Activated B cell treated with CpG ODN at 0.5 μM for 24 hours (primary cell): ENCODE results near the gene TMEM214. TPM values are rescaled to one million over a fixed set of nuclear protein-coding genes. Genes with fewer than 3 reads are reported as not detected.

ENCODE experiments used
- ATAC-seq: fragments of 200-7000 bp; cut with Tn5 transposase; one replicate; pipeline ENCODE4 v1.10.0; 2021; ENCODE audit warnings: low read depth, mild to moderate bottlenecking, moderate library complexity
- CTCF ChIA-PET: fragments of 350-600 bp; sonication (Branson Sonifier 250); formaldehyde crosslinking; loops from one replicate; lab custom pipeline; 2021; ENCODE audit warnings: antibody characterized with exemption; lab: Charles Lee
- POLR2A ChIA-PET: fragments of 350-600 bp; sonication (Branson Sonifier 250); formaldehyde crosslinking; loops from one replicate; lab custom pipeline; 2021; ENCODE audit warnings: antibody characterized with exemption; lab: Charles Lee
- DNase-seq: peaks from one replicate; pipeline ENCODE4 v3.0.0; 2022
- H3K27ac Mint-ChIP-seq: one replicate; pipeline ENCODE4 v1.8.0; 2020; ENCODE audit warnings: mixed read lengths
- H3K27me3 Mint-ChIP-seq: one replicate; pipeline ENCODE4 v1.8.0; 2021; ENCODE audit warnings: mixed read lengths
- H3K36me3 Mint-ChIP-seq: one replicate; pipeline ENCODE4 v1.8.0; 2021; ENCODE audit warnings: low read depth, mixed read lengths
- H3K4me1 Mint-ChIP-seq: one replicate; pipeline ENCODE4 v1.8.0; 2021; ENCODE audit warnings: mixed read lengths
- H3K4me3 Mint-ChIP-seq: one replicate; pipeline ENCODE4 v1.8.0; 2020; ENCODE audit warnings: mild to moderate bottlenecking, mixed read lengths
- H3K9me3 Mint-ChIP-seq: one replicate; pipeline ENCODE4 v1.8.0; 2020; ENCODE audit warnings: mixed read lengths
- CTCF ChIP-seq: fragments of 200-600 bp; IDR thresholded peaks from one replicate; pipeline ENCODE4 v1.8.0; 2022; ENCODE audit warnings: antibody characterized with exemption, mild to moderate bottlenecking
- intact Hi-C: fragments of 100-400 bp; cut with micrococcal nuclease; formaldehyde crosslinking; loops from one replicate; pipeline ENCODE4 v1.15.1; 2024
- total RNA-seq: library from RNA; stranded (reverse); gene quantifications from 2 replicates; pipeline ENCODE4 v1.2.3, GENCODE V29; 2022

The TMEM214 gene
- total RNA-seq, 1 donor from 2014 or later: 92.1 TPM

DNA sequence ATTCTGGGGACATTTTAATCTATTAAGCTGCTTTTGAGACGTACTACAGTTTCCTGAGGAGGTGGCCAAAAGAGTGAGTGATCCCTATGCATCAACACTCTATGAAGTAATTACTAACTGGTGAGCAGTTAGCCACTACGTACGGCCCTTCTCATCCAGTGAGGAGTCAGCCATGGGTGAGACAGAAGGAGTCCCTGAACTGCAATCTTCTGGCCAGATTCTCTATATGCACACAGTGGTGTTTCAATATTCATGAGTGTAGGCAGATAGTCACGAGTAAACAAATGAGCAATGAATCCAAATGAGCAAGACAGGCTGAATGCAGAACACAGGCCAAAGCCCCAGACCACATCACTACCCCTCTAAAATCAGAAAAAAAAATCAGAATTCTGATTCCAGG lies 29.8 kb upstream of the TMEM214 start:
- H3K36me3 Mint-ChIP-seq: no peaks in the 10 kb centered on the region
- H3K9me3 Mint-ChIP-seq: no peaks in the 10 kb centered on the region
- ChIA-PET CTCF (interaction anchor here (2.6 kb wide), 1 partner anchor 14 kb away, joined by 6 read pairs; no protein-coding TSS in a partner anchor), POLR2A (interaction anchor here (1.0 kb wide), 1 partner anchor 39 kb away, joined by 3 read pairs; no protein-coding TSS in a partner anchor)
- no peak for ATAC-seq
- no peak for DNase-seq
- H3K27ac Mint-ChIP-seq: no peak overlapping the region
- H3K4me1 Mint-ChIP-seq: no peaks in the 10 kb centered on the region
- no peak for TF ChIP-seq CTCF
- H3K4me3 Mint-ChIP-seq: no peak overlapping the region
- H3K27me3 Mint-ChIP-seq: peaks cover 29% of the 10 kb centered on the region
- intact Hi-C loops: no loop called here

DNA sequence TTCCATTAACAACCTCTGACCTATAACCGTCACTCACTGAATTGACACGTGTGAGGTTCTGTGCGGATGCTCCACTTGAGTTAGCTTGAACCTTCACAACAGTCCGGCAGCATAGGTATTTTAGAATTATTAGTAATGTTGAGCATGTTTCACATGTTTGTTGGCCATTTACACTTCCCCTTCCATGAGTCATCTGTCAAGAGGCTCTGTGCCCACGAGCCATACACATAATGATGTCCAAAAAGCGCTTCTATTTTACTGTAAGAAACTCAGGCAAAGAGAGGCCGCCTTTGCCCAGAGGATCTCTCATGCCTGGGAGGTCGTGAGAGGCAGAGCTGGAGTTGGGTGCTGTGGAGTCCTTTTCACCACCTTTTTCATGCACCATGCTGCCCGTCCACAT lies 28.9 kb upstream of the TMEM214 start:
- Mint-ChIP-seq H3K4me3 (no peak overlapping the region), H3K27me3 (peaks cover 29% of the 10 kb centered on the region), H3K4me1 (no peaks in the 10 kb centered on the region), H3K27ac (no peak overlapping the region), H3K9me3 (no peaks in the 10 kb centered on the region), H3K36me3 (no peaks in the 10 kb centered on the region)
- no peak for ATAC-seq
- ChIA-PET POLR2A (no interaction called here), CTCF (interaction anchor here (0.7 to 2.6 kb wide), 3 partner anchors 13 to 61 kb away, joined by 3 to 6 read pairs (median 4); no protein-coding TSS in a partner anchor)
- intact Hi-C loops: no loop called here
- no peak for DNase-seq
- no peak for TF ChIP-seq CTCF

DNA sequence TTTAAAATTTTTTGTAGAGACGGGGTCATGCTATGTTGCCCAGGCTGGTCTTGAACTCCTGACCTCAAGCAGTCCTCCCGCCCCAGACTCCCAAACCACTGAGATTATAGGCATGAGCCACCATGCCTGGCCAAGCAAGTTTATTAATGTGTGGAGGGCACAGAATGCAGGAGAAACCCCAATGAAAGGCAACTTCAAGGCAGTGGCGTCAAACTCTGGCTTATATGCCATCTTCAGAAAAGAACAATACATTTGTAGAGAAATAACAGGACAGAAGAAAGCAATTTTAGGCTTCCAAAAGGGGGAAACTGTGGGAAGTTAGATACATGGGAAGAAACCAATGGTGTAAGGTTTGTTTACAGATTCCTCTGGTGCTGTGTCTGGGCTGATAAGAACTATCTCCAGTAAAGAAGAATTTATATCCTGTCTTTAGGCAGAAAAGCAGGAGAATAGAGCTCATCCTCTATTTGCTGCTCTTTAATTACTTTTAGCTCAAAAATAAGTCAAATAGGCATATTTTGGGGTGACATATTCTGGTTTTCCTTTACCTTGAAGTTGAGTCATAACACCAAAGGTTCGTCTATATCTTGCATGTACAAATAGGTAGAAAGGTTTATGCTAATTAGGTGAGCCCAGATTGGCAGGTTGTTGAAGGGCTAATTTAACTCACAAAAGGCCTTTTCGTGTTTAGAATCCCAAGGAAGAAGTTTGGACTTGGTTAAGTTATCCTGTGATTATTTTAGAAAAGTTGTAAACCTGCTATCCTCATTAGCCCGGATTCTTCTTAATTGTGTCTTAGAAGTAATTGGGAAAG lies 26.0 kb upstream of the TMEM214 start:
- DNase-seq (no peak), ATAC-seq (no peak)
- H3K4me3 Mint-ChIP-seq: no peak overlapping the region
- ChIA-PET POLR2A (no interaction called here), CTCF (interaction anchor here (0.7 kb wide), 1 partner anchor 273 kb away, joined by 3 read pairs; no protein-coding TSS in a partner anchor)
- no peaks in the 10 kb centered on the region for H3K4me1 Mint-ChIP-seq
- H3K27ac Mint-ChIP-seq: no peak overlapping the region
- H3K27me3 Mint-ChIP-seq: peaks cover 26% of the 10 kb centered on the region
- H3K36me3 Mint-ChIP-seq: no peaks in the 10 kb centered on the region
- no peaks in the 10 kb centered on the region for H3K9me3 Mint-ChIP-seq
- intact Hi-C loops: no loop called here
- no peak for TF ChIP-seq CTCF

DNA sequence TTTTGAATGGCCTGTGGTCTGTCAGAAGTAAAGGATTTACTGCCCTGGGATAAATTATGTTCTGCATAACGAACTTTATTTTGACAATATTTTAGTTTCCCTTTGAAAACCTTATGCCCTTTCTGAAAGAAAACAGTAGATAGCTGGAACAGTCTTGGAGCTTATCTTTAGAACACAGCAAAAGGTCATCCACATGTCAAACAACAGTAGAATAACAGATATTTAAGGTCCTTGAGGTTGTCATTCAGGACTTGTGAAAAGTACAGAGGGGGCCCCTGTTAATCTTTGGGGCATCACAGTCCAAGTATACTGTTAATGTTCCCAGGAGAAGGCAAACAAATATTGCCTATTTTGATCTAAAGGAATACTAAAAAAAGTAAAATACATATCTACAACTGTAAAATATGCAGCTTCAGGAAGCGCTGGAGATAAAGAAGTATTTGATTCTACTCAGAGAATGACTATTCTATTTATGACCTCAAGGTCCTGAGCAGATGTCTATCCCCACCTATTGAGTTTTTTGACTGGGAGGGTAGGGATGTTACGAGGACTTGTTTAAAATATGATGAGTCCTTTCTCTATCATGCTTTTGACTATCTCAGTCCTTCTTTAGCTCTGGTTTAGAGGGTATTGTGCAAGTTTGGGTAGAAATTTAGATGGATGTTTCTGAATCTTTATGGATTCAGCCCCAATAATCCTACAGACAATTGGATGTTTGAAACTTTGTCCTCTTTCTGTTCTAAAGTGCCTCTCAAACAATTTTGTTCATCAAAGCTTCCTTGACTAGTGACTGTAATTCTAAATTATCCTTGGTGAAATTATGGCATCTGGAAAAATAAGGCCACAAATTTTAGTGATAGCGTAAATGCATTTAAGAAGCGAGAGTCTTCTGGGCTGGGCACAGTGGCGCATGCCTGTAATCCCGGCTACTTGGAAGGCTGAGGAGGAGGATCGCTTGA lies 25.1 kb upstream of the TMEM214 start:
- no peaks in the 10 kb centered on the region for H3K4me1 Mint-ChIP-seq
- H3K9me3 Mint-ChIP-seq: no peaks in the 10 kb centered on the region
- ATAC-seq (no peak), DNase-seq (no peak)
- no peak for TF ChIP-seq CTCF
- no peaks in the 10 kb centered on the region for H3K36me3 Mint-ChIP-seq
- ChIA-PET POLR2A (no interaction called here), CTCF (no interaction called here)
- intact Hi-C loops: no loop called here
- H3K4me3 Mint-ChIP-seq: no peak overlapping the region
- peaks cover 29% of the 10 kb centered on the region for H3K27me3 Mint-ChIP-seq
- no peak overlapping the region for H3K27ac Mint-ChIP-seq

- intact Hi-C loops: no loop called here
- POLR2A ChIA-PET: no interaction called here
- no peak overlapping the region for H3K27ac Mint-ChIP-seq
- DNase-seq: no peak
- no peak for ATAC-seq
- H3K36me3 Mint-ChIP-seq: no peaks in the 10 kb centered on the region
- H3K27me3 Mint-ChIP-seq: peaks cover 28% of the 10 kb centered on the region
- CTCF ChIA-PET: no interaction called here
- no peak overlapping the region for H3K4me3 Mint-ChIP-seq
- no peak for TF ChIP-seq CTCF
- no peaks in the 10 kb centered on the region for H3K9me3 Mint-ChIP-seq
- no peaks in the 10 kb centered on the region for H3K4me1 Mint-ChIP-seq
Observed at GRCh38 chr2:27008678-27009077, 24.1 kb upstream of the TMEM214 start.
